H1 (cell line): Measurements from ENCODE around the gene GPR135. TPM values are rescaled to one million over a fixed set of nuclear protein-coding genes. Genes with fewer than 3 reads are reported as not detected.

Experiments
- CTCF ChIA-PET: fragments of 300-600 bp; sonication (Branson Sonifier 250); formaldehyde crosslinking; loops from one replicate; lab custom pipeline; 2021; ENCODE audit not compliant: partially characterized antibody; lab: Charles Lee
- POLR2A ChIA-PET: fragments of 300-600 bp; sonication (Branson Sonifier 250); formaldehyde crosslinking; loops from one replicate; lab custom pipeline; 2021; ENCODE audit warnings: inconsistent platforms; ENCODE audit not compliant: partially characterized antibody; lab: Charles Lee
- DNase-seq, 2 experiments: peaks; one replicate each; pipeline versions ENCODE4 v3.0.0 to v3.0.0-alpha.2; 2010 to 2022; ENCODE audit warnings: low spot score in 2 of 2, low read depth in 1 of 2, mixed read lengths in 1 of 2
- FAIRE-seq: peaks from 2 replicates; lab custom pipeline; 2011; peaks lifted over from hg19 to GRCh38; lab: Jason Lieb, UNC
- H2AFZ ChIP-seq: 2 replicates; pipeline ENCODE4 v1.8.1; 2012; ENCODE audit warnings: low read length, inconsistent platforms
- H2AK5ac ChIP-seq: 2 replicates; pipeline ENCODE4 v1.6.1; 2013; ENCODE audit warnings: low read depth, low read length
- H2BK120ac ChIP-seq: replicated peaks from 2 replicates; pipeline ENCODE3; 2013; ENCODE audit warnings: low read depth, low read length, inconsistent platforms
- H2BK12ac ChIP-seq: 2 replicates; pipeline ENCODE4 v1.6.1; 2013; ENCODE audit warnings: low read depth, low read length
- H2BK15ac ChIP-seq: 2 replicates; pipeline ENCODE4 v1.6.1; 2013; ENCODE audit warnings: low read length
- H2BK20ac ChIP-seq: 2 replicates; pipeline ENCODE4 v1.6.1; 2013; ENCODE audit warnings: low read length
- H2BK5ac ChIP-seq: 2 replicates; pipeline ENCODE4 v1.6.1; 2013; ENCODE audit warnings: low read depth, low read length
- H3K14ac ChIP-seq: 2 replicates; pipeline ENCODE4 v1.6.1; 2013; ENCODE audit warnings: inconsistent platforms; ENCODE audit not compliant: insufficient read length
- H3K18ac ChIP-seq: 2 replicates; pipeline ENCODE4 v1.6.1; 2013; ENCODE audit warnings: low read length; ENCODE audit errors: extremely low read depth
- H3K23ac ChIP-seq: 2 replicates; pipeline ENCODE4 v1.6.1; 2013; ENCODE audit warnings: inconsistent platforms; ENCODE audit not compliant: insufficient read length
- H3K23me2 ChIP-seq: 2 replicates; pipeline ENCODE4 v1.6.1; 2013; ENCODE audit warnings: low read depth, low read length
- H3K27ac ChIP-seq: 2 replicates; pipeline ENCODE4 v1.6.1; 2011; ENCODE audit warnings: low read depth, low read length, inconsistent platforms
- H3K27me3 ChIP-seq, 4 experiments: replicated peaks in 1 of 4; 1 replicate in 1 of 4; 2 replicates in 3 of 4; pipeline versions ENCODE4 v1.6.1 to v1.8.1; 2011 to 2013; ENCODE audit warnings: low read length in 3 of 4, mild to moderate bottlenecking in 3 of 4, inconsistent platforms in 2 of 4, mixed read lengths in 2 of 4, moderate library complexity in 1 of 4; ENCODE audit not compliant: control insufficient read depth in 3 of 4, insufficient read depth in 3 of 4; ENCODE audit errors: extremely low read depth in 1 of 4
- H3K36me3 ChIP-seq, 4 experiments: 2 replicates each; pipeline versions ENCODE4 v1.6.1 to v1.8.1; 2011 to 2013; ENCODE audit warnings: mild to moderate bottlenecking in 4 of 4, low read length in 3 of 4, moderate library complexity in 2 of 4, control low read depth in 1 of 4, inconsistent platforms in 1 of 4; ENCODE audit not compliant: insufficient read depth in 4 of 4, control insufficient read depth in 2 of 4
- H3K4ac ChIP-seq: replicated peaks from 2 replicates; pipeline ENCODE3; 2013; ENCODE audit warnings: low read length, low read depth, mixed read lengths, inconsistent platforms; ENCODE audit not compliant: insufficient read length
- H3K4me1 ChIP-seq, 4 experiments: replicated peaks in 1 of 4; 1 replicate in 1 of 4; 2 replicates in 3 of 4; pipeline versions ENCODE4 v1.6.1 to v1.8.1; 2011 to 2013; ENCODE audit warnings: low read length in 3 of 4, inconsistent platforms in 2 of 4, mixed read lengths in 1 of 4; ENCODE audit not compliant: insufficient read depth in 4 of 4, control insufficient read depth in 3 of 4
- H3K4me2 ChIP-seq, 2 experiments: 2 replicates each; pipeline versions ENCODE4 v1.6.1 to v1.8.1; 2011 to 2013; ENCODE audit warnings: low read depth in 2 of 2, low read length in 2 of 2, control low read depth in 1 of 2, inconsistent platforms in 1 of 2, mild to moderate bottlenecking in 1 of 2; ENCODE audit not compliant: insufficient read depth in 1 of 2
- H3K4me3 ChIP-seq, 4 experiments: fragments of 200-600, 300-600 bp in 1 of 4; sonication (generic), shearing (Covaris generic), sonication (Bioruptor Twin) in 1 of 4; 2 replicates each; pipeline versions ENCODE4 v1.5.1 to v1.8.1; 2011 to 2016; ENCODE audit warnings: low read length in 4 of 4, low read depth in 3 of 4, control low read depth in 2 of 4, inconsistent platforms in 2 of 4, mild to moderate bottlenecking in 2 of 4, mixed read lengths in 1 of 4, moderate library complexity in 1 of 4; ENCODE audit not compliant: insufficient read depth in 2 of 4; ENCODE audit errors: extremely low read depth in 1 of 4
- H3K56ac ChIP-seq: replicated peaks from 2 replicates; pipeline ENCODE3; 2013; ENCODE audit warnings: low read depth, mild to moderate bottlenecking, mixed read lengths, low read length, inconsistent platforms; ENCODE audit not compliant: insufficient read length
- H3K79me1 ChIP-seq: 2 replicates; pipeline ENCODE4 v1.6.1; 2013; ENCODE audit warnings: low read depth, low read length, control low read depth
- H3K79me2 ChIP-seq, 2 experiments: 2 replicates each; pipeline versions ENCODE4 v1.6.1 to v1.8.1; 2012 to 2013; ENCODE audit warnings: low read length in 2 of 2, mild to moderate bottlenecking in 2 of 2, inconsistent platforms in 1 of 2; ENCODE audit not compliant: insufficient read depth in 2 of 2, control insufficient read depth in 1 of 2
- H3K9ac ChIP-seq, 4 experiments: replicated peaks in 1 of 4; 1 replicate in 1 of 4; 2 replicates in 3 of 4; pipeline versions ENCODE4 v1.6.1 to v1.8.1; 2011 to 2013; ENCODE audit warnings: low read depth in 3 of 4, low read length in 3 of 4, control low read depth in 2 of 4, mild to moderate bottlenecking in 2 of 4, moderate library complexity in 2 of 4, inconsistent platforms in 1 of 4; ENCODE audit errors: extremely low read depth in 1 of 4
- H3K9me3 ChIP-seq, 2 experiments: 2 replicates each; pipeline versions ENCODE4 v1.6.1 to v1.8.1; 2012 to 2013; ENCODE audit warnings: mild to moderate bottlenecking in 2 of 2, moderate library complexity in 2 of 2, control low read depth in 1 of 2, inconsistent platforms in 1 of 2, low read depth in 1 of 2, low read length in 1 of 2, mixed read lengths in 1 of 2; ENCODE audit not compliant: insufficient read depth in 2 of 2
- H4K20me1 ChIP-seq, 2 experiments: replicated peaks in 1 of 2; 2 replicates each; pipeline versions ENCODE3 to v1.8.1; 2011 to 2013; ENCODE audit warnings: inconsistent platforms in 2 of 2, low read length in 2 of 2, mild to moderate bottlenecking in 1 of 2; ENCODE audit not compliant: insufficient read depth in 2 of 2, control insufficient read depth in 1 of 2
- H4K5ac ChIP-seq: 2 replicates; pipeline ENCODE4 v1.6.1; 2013; ENCODE audit warnings: low read length, low read depth, mixed read lengths, inconsistent platforms; ENCODE audit not compliant: insufficient read length
- H4K8ac ChIP-seq: 2 replicates; pipeline ENCODE4 v1.8.0; 2013; ENCODE audit warnings: mild to moderate bottlenecking, moderate library complexity, low read length, inconsistent platforms; ENCODE audit not compliant: insufficient read depth; ENCODE audit errors: extremely low read depth
- H4K91ac ChIP-seq: replicated peaks from 2 replicates; pipeline ENCODE3; 2013; ENCODE audit warnings: low read length, mixed read lengths, inconsistent platforms; ENCODE audit not compliant: insufficient read length
- BRCA1 ChIP-seq: IDR thresholded peaks from 2 replicates; pipeline ENCODE4 v1.6.1; 2012; ENCODE audit warnings: low read depth, low read length, improper control_type of control experiment
- CBX8 ChIP-seq: fragments of 300-800, 300-1000 bp; sonication (generic); IDR thresholded peaks from 2 replicates; pipeline ENCODE4 v1.7.1; 2016; ENCODE audit warnings: low read depth, low read length, borderline replicate concordance
- CTBP2 ChIP-seq: IDR thresholded peaks from 2 replicates; pipeline ENCODE4 v1.7.0; 2011; ENCODE audit warnings: borderline replicate concordance, mild to moderate bottlenecking, moderate library complexity, mixed read lengths, low read length; ENCODE audit not compliant: insufficient read depth, insufficient read length
- EGR1 ChIP-seq: IDR thresholded peaks from 2 replicates; pipeline ENCODE4 v1.6.1; 2011; ENCODE audit warnings: low read depth, low read length, borderline replicate concordance
- EP300 ChIP-seq, 2 experiments: IDR thresholded peaks; 1 replicate in 1 of 2; 2 replicates in 1 of 2; pipeline ENCODE4 v1.6.1; 2011 to 2012; ENCODE audit warnings: low read depth in 2 of 2, low read length in 2 of 2, mild to moderate bottlenecking in 2 of 2, borderline replicate concordance in 1 of 2, inconsistent platforms in 1 of 2, moderate library complexity in 1 of 2
- EZH2 ChIP-seq: fragments of 200-600 bp; sonication (generic); IDR thresholded peaks from 2 replicates; pipeline ENCODE4 v1.7.1; 2012; ENCODE audit warnings: low read depth, mild to moderate bottlenecking, moderate library complexity, low read length, inconsistent platforms; ENCODE audit not compliant: severe bottlenecking
- GTF2F1 ChIP-seq: IDR thresholded peaks from 2 replicates; pipeline ENCODE4 v1.6.1; 2012; ENCODE audit warnings: low read depth, low read length, improper control_type of control experiment, borderline replicate concordance
- JUN ChIP-seq: IDR thresholded peaks from 2 replicates; pipeline ENCODE4 v1.6.1; 2011; ENCODE audit warnings: low read depth, mild to moderate bottlenecking, improper control_type of control experiment, low read length
- KDM5A ChIP-seq: fragments of 200-600 bp; IDR thresholded peaks from 2 replicates; pipeline ENCODE4 v1.7.1; 2012; ENCODE audit warnings: mild to moderate bottlenecking, low read length, inconsistent platforms, mixed read lengths
- MAFK ChIP-seq: IDR thresholded peaks from 2 replicates; pipeline ENCODE4 v1.6.1; 2012; ENCODE audit warnings: low read depth, mild to moderate bottlenecking, improper control_type of control experiment, low read length
- PHF8 ChIP-seq: fragments of 200-600 bp; sonication (generic); conservative IDR thresholded peaks from 2 replicates; pipeline ENCODE4 v1.7.1; 2012; ENCODE audit warnings: low read depth, mild to moderate bottlenecking, inconsistent platforms, low read length, moderate library complexity
- TCF12 ChIP-seq: IDR thresholded peaks from 2 replicates; pipeline ENCODE4 v1.6.1; 2011; ENCODE audit warnings: low read depth, mild to moderate bottlenecking, low read length
- whole genome bisulfite sequencing, 2 experiments: shearing (Covaris generic) in 1 of 2; methylation state at CpG; one replicate each; pipeline versions ENCODE4 v1.1.6 to v1.1.7; 2013 to 2015; ENCODE audit warnings: low lambda C conversion rate in 2 of 2, mixed read lengths in 2 of 2, inconsistent platforms in 1 of 2, low coverage in 1 of 2, missing lambda C conversion rate in 1 of 2; ENCODE audit not compliant: insufficient replicate concordance in 2 of 2, insufficient coverage in 1 of 2, insufficient read length in 1 of 2; ENCODE audit errors: extremely low coverage in 1 of 2, missing lambda C conversion rate in 1 of 2; 5-methylcytosine and 5-hydroxymethylcytosine counted together
- polyA plus RNA-seq, 7 experiments: library from polyadenylated mRNA; depleted of rRNA in 3 of 7; stranded (reverse) in 5 of 7; unstranded in 2 of 7; fragments of >200 nt in 5 of 7; fragments of 200-250 nt in 2 of 7; gene quantifications; 1 replicate in 5 of 7; 2 replicates in 1 of 7; 4 replicates in 1 of 7; pipeline versions ENCODE4 v1.2.1 to v1.2.3, GENCODE V29; 2011 to 2013; ENCODE audit warnings: missing spikeins in 2 of 7, mixed read lengths in 2 of 7
- total RNA-seq: library from RNA; stranded (reverse); fragmentation: NEBNext Ultra II Directional; extraction: Animal tissue kit (Norgen Biotek cat#: 25700); gene quantifications from 2 replicates; pipeline ENCODE4 v1.2.1, GENCODE V29; 2021

The GPR135 gene
- total and polyA plus RNA-seq, 2 of the 8 experiments (the other 6 are each of a cell fraction or from before 2014, with no cell fraction given): 0.48 to 1.1 TPM

DNA sequence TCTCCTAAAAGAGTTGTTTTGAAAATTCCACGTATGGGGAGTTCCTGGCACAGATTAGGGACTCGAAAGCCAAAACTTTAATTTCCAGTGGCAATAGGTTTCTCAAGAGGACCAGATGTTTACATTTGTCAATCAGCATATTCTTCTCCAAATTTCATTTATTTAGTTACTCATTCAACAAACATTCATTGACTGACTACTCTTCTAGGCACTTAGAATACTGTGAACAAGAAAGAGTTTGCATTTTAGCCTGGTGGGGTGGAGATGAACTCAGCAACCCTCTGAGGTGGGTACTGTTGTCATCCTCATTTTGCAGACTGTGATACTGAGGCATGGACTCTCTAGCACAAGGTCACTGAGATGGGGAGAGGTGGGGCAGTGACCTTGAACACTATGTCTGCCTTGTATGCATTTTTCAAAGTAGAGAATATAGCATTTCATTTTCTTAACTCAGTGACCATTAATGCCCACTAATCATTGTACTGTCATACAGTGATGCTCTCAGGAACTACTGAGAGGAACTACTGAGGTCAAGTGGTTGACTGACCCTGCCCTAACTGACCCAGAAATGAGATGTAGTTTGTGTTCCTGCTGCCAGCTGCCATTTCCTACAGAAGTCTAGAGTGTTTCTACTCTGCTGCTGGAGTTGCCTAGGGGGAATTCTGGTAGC is 16.8 kb upstream of the GPR135 start:
- CTCF ChIA-PET: interaction anchor here (0.6 to 1.1 kb wide), 3 partner anchors 10 to 284 kb away, joined by 3 read pairs; partner anchors contain the start of gene CCDC175
- no peak overlapping the region for H4K91ac ChIP-seq
- FAIRE-seq: no peak
- no peak for TF ChIP-seq PHF8
- no peak for TF ChIP-seq TCF12
- TF ChIP-seq EGR1: no peak
- TF ChIP-seq CTBP2: no peak
- TF ChIP-seq MAFK: no peak
- TF ChIP-seq EZH2: no peak
- no peak for TF ChIP-seq EP300 (IDR thresholded peaks at IDR 0.05; ENCODE audit: borderline replicate concordance in 1 of 2, low read depth in 2 of 2, low read length in 2 of 2)
- no peak for TF ChIP-seq GTF2F1
- no peak for TF ChIP-seq CBX8
- no peak for TF ChIP-seq BRCA1
- TF ChIP-seq KDM5A: no peak
- TF ChIP-seq JUN: no peak

More for the DNA sequence above, 16.8 kb upstream of the GPR135 start:
- H2BK20ac ChIP-seq: no peak overlapping the region
- H3K4me1 ChIP-seq: peaks cover 0 to 10% (median 3%) of the 10 kb centered on the region in 4 experiments; a peak in 3 of 7 replicates
- no peak overlapping the region for H2BK120ac ChIP-seq
- H3K9ac ChIP-seq: no peak overlapping the region
- POLR2A ChIA-PET: interaction anchor here (1.1 kb wide), 1 partner anchor 1185 kb away, joined by 3 read pairs; no protein-coding TSS in a partner anchor
- H3K14ac ChIP-seq: no peak overlapping the region
- no peak overlapping the region for H3K23ac ChIP-seq
- no peaks in the 10 kb centered on the region for H3K9me3 ChIP-seq
- no peak overlapping the region for H3K27ac ChIP-seq
- H3K27me3 ChIP-seq: no peaks in the 10 kb centered on the region
- peak overlapping the region in 1 of 4 experiments; percentile 71; a peak in 3 of 8 replicates for H3K4me3 ChIP-seq
- DNase-seq: no peak
- no peak overlapping the region for H2BK5ac ChIP-seq
- H3K79me1 ChIP-seq: no peaks in the 10 kb centered on the region
- WGBS, 2 experiments: 98% methylated on average over 2 of the region's 2 CpGs; no CpG with 5 or more reads in 1 of the 2 experiments
- H2AK5ac ChIP-seq: no peak overlapping the region
- peaks cover 0 to 12% (median 1%) of the 10 kb centered on the region in 4 experiments; a peak in 4 of 8 replicates for H3K36me3 ChIP-seq
- no peak overlapping the region for H2BK12ac ChIP-seq
- no peak overlapping the region for H2AFZ ChIP-seq
- H4K8ac ChIP-seq: no peak overlapping the region
- H3K56ac ChIP-seq: no peak overlapping the region
- H3K4ac ChIP-seq: no peak overlapping the region
- H3K18ac ChIP-seq: no peak overlapping the region
- peaks cover 0 to 41% of the 10 kb centered on the region in 2 experiments; a peak in 3 of 4 replicates for H3K79me2 ChIP-seq
- no peak overlapping the region for H4K5ac ChIP-seq
- H4K20me1 ChIP-seq: peaks cover 0 to 2% of the 10 kb centered on the region in 2 experiments
- no peak overlapping the region for H2BK15ac ChIP-seq
- H3K4me2 ChIP-seq: peak overlapping the region; percentile 89 to 97; a peak in 3 of 4 replicates
- H3K23me2 ChIP-seq: peaks cover 7% of the 10 kb centered on the region
